Hippocampal formation (tissue), 2 donors: Measurements from ENCODE around the gene ZNF536.
"Not testable (repeated sequence)": the region's sequence is repeated elsewhere in the genome, so short reads cannot be mapped to it uniquely, and the experiment has no call there.

ENCODE experiments used
- DNase-seq, 2 donors: peaks; one replicate each; lab custom pipeline; 2025; lab: John Stamatoyannopoulos, UW

Gene ZNF536

DNA sequence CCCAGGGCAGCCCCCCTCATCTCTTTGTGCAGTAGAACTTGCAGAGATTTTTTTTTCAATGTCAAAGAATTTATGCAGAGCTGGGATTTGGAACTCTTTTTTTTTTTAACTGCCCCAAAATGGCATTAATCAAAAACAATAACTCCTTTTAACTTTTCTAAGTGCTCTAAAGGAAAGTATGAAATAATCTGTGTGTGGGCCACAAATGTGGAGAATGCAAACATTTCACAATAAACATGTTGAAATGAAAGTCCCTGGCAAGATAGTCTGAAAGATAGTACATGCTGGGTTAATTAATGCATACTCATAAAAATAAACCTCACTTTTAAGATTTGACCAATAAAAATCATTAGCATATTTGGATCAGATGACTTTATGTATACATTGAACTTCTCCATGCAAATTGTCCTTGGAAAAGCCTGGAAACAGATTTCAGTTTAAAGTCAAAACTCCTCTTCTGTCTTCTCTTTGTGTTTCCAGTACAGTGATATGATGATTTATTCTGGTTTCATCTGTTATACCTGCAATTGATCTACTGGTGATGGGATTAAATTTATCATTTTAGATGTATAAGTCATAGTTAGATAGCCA lies 30.5 kb upstream of the ZNF536 start:
- DNase-seq, result no peak

- DNase-seq, result no peak
Observed at GRCh38 chr19:30342901-30343300, 29.3 kb upstream of the ZNF536 start.

DNA sequence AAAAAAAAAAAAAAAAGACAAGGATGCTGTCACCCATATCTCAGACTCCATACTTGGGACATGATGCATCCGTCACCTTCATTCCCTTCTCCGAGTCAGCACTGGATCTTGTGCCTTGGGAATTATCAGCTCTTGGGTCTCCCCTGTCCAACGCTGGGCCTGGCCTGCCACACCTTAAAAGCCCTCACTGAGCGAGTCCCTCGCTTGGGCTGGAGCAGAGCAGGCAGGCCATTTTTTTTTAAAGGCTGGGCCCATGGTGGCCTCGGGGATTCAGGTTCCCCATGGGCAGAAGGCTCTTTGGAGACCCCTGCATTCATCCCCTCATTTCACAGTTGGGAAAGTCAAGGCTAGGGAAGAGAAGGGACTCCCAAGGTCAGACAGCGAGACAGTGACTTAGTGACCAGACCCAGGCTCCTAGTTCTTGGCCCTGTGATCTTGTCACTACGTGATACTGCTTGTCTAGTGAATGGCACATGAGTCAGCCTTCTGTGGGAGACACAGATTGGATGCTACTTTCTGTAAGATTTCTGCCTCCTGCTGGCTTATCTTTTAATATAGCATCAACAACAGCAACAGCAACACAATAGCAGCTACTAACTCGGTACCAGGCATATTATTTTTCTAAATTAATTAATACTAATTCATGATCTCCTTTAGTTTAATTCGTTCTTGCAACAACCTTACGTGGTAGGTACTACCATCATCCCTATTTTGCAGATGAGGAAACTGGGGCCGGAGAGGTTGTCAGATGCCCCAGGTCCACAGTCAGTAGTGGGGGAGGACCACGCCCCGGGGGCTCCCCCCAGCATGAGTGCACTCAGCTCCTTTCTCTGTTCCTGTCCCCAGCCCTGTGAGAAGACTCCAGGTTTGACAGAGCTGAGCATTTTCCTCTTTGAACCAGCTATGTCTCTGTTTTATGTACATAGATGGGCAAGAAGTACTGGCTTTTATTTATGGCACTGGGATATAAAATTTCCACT lies 27.4 kb upstream of the ZNF536 start:
- peak in 1 of 2 donors; percentile 62 for DNase-seq

GRCh38 chr19:30345686-30346085 lies 26.5 kb upstream of the ZNF536 start:
- DNase-seq, result no peak

- not testable (repeated sequence) for DNase-seq
Observed at GRCh38 chr19:30346468-30346867, 25.7 kb upstream of the ZNF536 start.

DNA sequence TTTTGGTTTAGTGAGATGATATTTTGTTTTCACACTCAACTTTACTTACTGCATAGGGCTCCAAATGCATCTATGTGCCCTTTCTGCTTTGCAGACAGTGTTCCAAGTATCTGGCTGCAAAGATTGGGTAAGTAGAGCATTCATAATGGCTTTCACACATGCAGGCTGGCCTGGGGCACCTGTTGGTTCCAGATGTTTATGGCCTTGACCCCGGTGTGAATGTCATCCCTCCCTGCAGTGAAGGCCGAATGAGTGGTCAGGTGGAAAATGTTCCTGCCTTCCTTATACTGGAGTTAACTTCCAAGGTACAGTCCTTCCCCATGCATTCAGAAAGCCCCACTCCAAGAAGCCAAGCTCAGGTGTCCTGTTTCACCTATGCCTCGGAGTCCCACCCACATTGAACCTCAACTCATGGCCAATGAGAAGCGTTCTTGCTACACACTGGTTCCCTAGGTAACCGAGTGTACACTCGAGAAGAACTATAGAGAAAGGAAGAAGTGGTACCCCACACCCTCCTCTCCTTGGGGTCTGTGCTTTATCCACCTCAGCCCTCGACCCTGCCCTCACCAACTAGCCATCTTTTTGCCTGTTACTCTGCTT lies 23.0 kb upstream of the ZNF536 start:
- DNase-seq, result no peak

DNA sequence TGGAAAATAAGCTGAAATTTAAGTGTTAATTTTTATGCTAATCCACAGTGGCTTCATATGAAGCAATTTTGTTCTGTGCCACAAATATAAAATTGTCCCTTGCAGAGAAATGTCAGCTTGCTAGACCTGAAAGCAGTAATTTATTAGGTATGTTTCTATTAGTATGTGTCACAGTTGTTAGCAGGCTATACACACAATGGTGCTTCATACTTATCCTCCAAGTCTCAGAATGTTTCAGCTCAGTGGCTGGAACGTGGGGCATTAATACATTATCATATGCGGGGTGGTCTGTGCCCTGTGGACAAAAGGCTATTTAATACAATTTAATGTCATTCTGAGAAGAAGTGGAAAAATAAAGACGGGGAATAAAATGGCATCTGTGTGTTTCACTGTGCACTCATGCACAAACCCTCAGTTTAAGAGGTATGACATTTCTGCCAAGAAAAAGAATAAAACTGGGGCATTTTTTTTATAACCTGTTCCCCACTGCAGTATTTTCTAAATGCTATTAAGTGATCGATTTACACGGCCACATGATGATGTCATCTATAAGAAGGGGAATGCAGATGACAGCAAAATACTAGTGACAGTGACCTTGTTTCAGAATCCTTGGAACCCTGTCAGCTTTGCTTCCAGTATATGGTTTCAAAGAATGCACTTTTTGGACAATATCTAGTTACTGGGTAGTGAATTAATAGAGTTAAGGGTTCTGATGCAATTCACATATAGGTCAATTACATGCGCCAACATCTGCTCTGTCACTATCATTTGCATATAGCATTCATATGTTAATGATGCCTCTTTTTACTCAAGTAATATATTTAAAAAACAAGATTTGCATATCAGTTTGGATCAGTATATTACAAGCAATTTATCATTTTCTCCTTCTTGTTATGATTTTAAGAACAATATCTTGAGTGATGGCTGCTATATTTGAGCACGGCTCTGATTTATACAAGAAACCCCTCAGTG lies 21.2 kb upstream of the ZNF536 start:
- no peak for DNase-seq

- no peak for DNase-seq
Observed at GRCh38 chr19:30351774-30352173, 20.4 kb upstream of the ZNF536 start.

- DNase-seq, result no peak
Observed at GRCh38 chr19:30353394-30353945, 18.7 kb upstream of the ZNF536 start.

GRCh38 chr19:30355586-30355985 lies 16.6 kb upstream of the ZNF536 start:
- DNase-seq, result no peak

- no peak for DNase-seq
Observed at GRCh38 chr19:30356951-30357579, 15.1 kb upstream of the ZNF536 start.

- no peak for DNase-seq
Observed at GRCh38 chr19:30357580-30357954, 14.6 kb upstream of the ZNF536 start.

DNA sequence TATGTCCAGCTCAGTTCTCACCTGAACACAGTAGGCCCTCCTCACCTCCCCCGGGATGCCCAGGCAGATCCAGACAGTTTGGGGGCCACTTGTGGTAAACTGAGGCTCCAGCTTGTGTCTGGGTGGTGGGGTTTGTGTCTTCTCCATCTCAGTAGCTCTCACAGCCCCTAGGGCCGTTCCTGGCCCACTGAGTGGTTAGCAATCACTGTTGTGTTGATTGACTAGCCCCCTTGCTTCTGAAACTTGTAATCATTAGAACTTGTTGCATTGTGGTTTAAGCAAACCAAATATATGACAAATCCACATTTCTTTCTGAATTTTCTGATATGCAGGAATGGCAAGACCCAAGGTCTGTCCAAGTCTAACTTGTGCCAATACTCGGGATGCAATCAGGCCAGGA lies 13.9 kb upstream of the ZNF536 start:
- DNase-seq, result no peak

DNA sequence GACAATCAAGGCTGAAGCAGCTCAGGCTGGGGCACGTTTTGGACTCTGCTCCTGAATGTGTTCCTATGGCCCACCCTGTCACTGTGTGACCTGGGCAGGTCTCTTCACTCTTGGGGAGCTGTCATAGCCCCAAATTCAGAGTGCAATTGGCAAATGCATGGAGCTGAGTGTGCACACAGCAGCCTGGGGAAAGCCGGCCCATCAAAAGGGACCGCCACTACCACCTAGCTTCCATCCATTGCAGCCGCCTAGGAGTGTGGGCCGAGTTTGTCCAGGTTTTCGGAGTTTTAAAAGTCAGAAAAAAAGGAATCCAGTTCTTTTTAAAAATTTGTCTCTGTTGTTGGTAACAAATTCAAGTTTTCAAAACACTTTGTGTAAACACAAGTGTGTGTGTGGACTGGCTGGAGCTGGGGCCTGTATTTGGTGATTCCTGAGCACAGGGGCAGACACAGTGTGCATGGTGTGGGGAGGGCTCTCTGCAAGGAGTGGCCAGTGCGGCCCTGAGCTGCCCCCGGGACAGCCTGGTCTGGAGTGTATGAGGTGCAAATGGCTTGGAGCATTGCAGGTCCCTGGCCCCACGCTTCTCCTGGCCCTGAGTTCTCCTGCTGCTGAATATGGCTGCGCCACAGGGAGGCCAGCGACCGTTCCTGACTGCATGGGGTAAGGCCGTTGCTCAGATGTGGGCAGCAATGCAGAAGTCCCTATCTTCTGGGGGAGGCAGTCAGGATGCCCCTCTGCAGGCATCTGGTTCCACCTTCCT lies 13.2 kb upstream of the ZNF536 start:
- no peak for DNase-seq

- no peak for DNase-seq
Observed at GRCh38 chr19:30359936-30360335, 12.2 kb upstream of the ZNF536 start.

GRCh38 chr19:30360376-30361106 lies 11.6 kb upstream of the ZNF536 start:
- peak in 1 of 2 donors; percentile 30 for DNase-seq

DNA sequence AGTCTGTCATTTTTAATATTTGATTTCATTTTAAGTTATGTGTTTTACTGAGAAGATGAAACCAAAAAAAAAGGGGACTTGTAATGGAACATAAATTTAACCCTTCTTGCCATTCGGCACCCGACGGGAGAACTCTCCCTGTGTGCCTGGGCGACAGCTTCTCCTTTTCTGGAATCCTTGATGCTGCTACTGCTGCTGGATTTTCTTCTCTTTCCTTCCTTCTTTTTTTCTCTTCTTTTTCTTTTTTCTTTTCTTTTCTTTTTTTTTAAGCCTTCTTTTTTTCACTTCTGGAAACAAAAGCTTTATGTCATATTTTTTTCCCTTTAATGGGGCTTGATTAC lies 11.1 kb upstream of the ZNF536 start:
- DNase-seq, result no peak

DNA sequence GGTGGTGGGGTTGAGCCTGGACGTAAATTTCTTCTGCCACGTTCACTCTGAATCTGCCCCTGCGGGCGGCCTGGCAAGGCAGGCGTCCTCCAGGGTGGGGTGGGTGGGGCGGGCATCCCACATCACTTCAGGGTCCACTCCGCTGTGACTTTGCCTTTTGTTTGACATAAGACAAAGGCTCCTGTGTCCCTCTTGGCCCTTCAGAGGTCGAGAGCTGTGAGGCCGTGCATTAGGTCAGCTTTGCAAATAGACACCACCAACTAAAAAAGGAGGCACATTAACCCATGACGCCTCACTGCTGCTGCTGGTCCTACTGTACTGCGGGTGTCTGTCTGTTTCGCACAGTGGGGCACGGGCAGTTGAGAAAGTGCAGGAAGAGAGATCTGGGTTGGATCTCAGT lies 10.5 kb upstream of the ZNF536 start:
- peak in 1 of 2 donors; percentile 34 for DNase-seq

DNA sequence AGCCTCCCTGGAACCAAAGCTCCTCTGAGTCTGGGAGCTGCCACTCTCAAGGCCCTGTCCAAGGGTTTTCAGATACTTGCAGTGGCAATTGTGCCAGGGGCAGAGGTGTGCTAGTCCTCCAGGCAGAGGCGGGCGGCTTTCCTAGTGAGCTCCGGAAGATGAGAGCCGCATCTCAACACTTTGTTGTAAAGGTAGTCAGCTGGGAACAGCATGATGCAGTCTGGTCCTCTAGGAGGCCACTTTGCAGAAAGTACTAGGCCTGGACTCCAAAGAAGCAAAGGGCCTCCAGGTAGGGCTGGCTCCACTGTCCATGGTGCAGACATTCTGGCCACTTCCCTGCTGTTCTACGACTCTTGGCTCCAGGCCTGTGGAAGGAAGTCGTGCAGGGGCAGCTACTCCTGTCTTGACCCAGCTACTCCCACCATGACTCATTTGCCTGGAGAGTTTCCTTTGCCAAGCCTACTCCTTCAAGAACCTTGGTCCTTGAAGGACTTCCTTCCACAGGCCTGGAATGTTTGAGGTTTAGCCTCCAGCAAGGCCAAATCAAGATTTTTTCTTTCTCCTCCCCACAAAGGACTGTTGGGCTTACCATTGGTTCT lies 9.9 kb upstream of the ZNF536 start:
- no peak for DNase-seq
